T47D (cell line): ENCODE data around the gene ERFE.

Experiments used
- DNase-seq, 2 experiments: peaks; one replicate each; pipeline versions ENCODE4 v3.0.0 to v3.0.0-alpha.2; 2011 to 2012; ENCODE audit warnings: low read depth in 1 of 2, low spot score in 1 of 2
- JUND ChIP-seq: IDR thresholded peaks from 2 replicates; pipeline ENCODE4 v1.6.1; 2012; ENCODE audit warnings: low read depth
- in situ Hi-C: cut with HindIII; loops from 2 replicates; pipeline ENCODE4 v1.10.0; 2016; ENCODE audit warnings: low sequenced_read_pairs, low pct_unique_long_range_greater_than_20kb

ERFE gene

DNA sequence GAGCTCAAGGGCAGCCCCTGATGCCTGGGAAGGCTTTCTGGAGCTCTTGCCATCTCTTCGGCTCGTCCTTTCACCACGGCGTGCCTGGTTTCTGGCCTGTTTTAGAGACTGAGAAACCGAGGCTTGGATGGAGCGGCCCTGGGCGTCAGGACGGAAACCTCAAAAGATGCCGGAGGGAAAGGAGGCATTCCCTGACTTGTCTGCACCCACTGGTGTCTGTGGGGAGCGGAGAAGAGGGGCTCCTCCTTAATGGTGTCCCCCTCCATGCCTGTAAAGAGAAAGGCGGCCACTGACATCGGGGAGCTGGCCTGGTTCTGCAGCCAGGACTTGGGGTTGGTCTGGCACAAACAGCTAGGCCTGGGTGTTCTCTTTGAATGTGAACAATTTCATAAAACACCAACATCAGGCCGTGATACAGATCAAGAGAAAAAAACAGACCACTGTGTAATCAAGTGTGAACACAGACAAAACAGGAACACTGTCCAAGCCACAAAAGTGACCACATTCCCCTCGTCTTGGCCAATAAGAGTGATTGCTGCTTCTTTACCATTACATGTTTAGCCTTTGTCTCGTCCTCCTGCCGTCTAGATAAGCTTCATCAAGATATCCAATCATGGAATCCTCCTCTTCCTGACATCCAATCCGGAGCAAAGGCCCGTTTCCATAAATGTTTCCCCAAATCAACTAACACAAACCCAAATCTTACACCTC, 45.4 kb downstream of the ERFE start:
- no peak for DNase-seq
- TF ChIP-seq JUND: no peak
- in situ Hi-C loops: no loop called here

DNA sequence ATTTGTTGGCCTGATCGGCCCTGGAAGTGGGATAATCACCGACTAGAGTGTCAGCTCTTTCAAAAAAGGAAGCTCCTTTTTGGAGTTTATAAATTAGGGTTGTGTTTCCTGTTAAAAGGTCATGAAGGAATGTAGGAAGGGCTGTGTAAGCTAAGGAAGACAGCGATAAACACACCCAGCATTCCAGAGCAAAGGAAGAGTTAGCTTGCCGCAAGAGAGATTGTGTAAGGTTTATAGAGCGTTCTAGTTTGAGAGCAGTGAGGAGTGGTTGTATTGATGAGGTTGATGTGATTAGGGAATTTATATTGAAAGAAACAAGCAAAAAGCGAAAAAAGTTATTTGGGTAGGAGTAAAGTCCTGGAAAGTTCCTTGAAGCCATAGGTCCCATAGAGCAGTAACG, 48.2 kb downstream of the ERFE start:
- no peak for TF ChIP-seq JUND
- in situ Hi-C loops: no loop called here
- no peak for DNase-seq

DNA sequence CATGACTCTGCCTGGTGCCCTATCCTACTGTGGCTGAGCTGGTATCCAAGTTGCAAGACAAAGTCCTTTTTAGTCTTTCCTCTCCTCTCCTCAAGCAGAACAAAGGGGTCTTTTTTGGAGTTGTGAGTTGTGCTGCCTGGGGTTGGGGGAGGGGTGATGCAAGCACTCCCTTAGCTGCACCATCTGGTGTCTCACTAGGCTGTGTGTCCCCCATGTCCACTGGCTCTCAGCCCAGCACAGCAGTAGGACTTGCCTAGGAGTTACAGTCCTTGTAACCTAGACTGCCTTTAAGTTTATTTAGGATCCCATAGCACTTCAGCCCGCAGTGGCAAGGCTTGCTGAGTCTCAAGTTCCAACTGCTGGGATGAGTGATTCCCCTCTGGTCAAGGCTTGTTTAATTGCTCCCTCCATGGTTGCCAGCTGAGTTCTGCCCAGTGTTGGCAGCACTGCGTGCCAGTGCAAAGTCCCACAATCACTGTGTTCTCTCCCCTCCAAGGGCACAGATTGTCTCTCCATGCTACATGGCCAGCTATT, 57.9 kb downstream of the ERFE start:
- in situ Hi-C loops: no loop called here
- DNase-seq: no peak
- TF ChIP-seq JUND: no peak
